Heart right ventricle (tissue), 16 donors: ENCODE data around the gene FAM13A. TPM values are rescaled to one million over a fixed set of nuclear protein-coding genes. Genes with fewer than 3 reads are reported as not detected.
"Not testable (repeated sequence)": the region's sequence is repeated elsewhere in the genome, so short reads cannot be mapped to it uniquely, and the experiment has no call there.

Experiments used
- ATAC-seq, 8 donors: fragments of 200-7000 bp; cut with Tn5 transposase; one replicate each; pipeline ENCODE4 v1.9.1; 2020; ENCODE audit warnings: mild to moderate bottlenecking in 8 of 8, moderate library complexity in 8 of 8, moderate number of reproducible peaks in 1 of 8
- DNase-seq, 2 donors: peaks; one replicate each; pipeline ENCODE4 v3.0.0-alpha.2; 2020
- H3K27ac ChIP-seq, 10 donors: fragments of 200-600 bp; sonication (generic) in 2 of 10; one replicate each; pipeline versions ENCODE4 v1.5.0 to v1.8.0; 2020 to 2022; ENCODE audit warnings: mild to moderate bottlenecking in 3 of 10
- H3K27me3 ChIP-seq, 7 donors: fragments of 200-600 bp; one replicate each; pipeline ENCODE4 v1.8.0; 2021 to 2022; ENCODE audit warnings: mild to moderate bottlenecking in 2 of 7
- H3K36me3 ChIP-seq, 9 donors: fragments of 200-600 bp; sonication (generic) in 1 of 9; one replicate each; pipeline versions ENCODE4 v1.5.0 to v1.8.0; 2020 to 2022; ENCODE audit warnings: mild to moderate bottlenecking in 2 of 9
- H3K4me1 ChIP-seq, 9 donors: fragments of 200-600 bp; sonication (generic) in 1 of 9; one replicate each; pipeline versions ENCODE4 v1.5.0 to v1.8.0; 2020 to 2022; ENCODE audit warnings: mild to moderate bottlenecking in 4 of 9
- H3K4me3 ChIP-seq, 10 donors: fragments of 200-600 bp; sonication (generic) in 2 of 10; one replicate each; pipeline versions ENCODE4 v1.5.0 to v1.8.0; 2020 to 2022; ENCODE audit warnings: mild to moderate bottlenecking in 7 of 10, moderate library complexity in 2 of 10
- H3K9me3 ChIP-seq, 11 donors: fragments of 200-600 bp in 10 of 11; sonication (generic) in 2 of 11; one replicate each; pipeline versions ENCODE4 v1.5.0 to v1.8.0; 2013 to 2022; ENCODE audit warnings: mild to moderate bottlenecking in 2 of 11, control low read depth in 1 of 11, moderate library complexity in 1 of 11
- CTCF ChIP-seq, 9 donors: fragments of 200-600 bp; sonication (generic) in 2 of 9; IDR thresholded peaks; one replicate each; pipeline versions ENCODE4 v1.5.0 to v1.8.0; 2021 to 2022; ENCODE audit warnings: antibody characterized with exemption in 9 of 9, mild to moderate bottlenecking in 5 of 9, moderate library complexity in 1 of 9
- whole genome bisulfite sequencing, 2 donors: extraction: QIAGEN DNeasy Blood & Tissue Kit; methylation state at CpG; one replicate each; pipeline ENCODE4 v1.1.7; 2013; ENCODE audit warnings: inconsistent platforms in 1 of 2; 5-methylcytosine and 5-hydroxymethylcytosine counted together
- intact Hi-C, 10 donors: fragments of 100-400 bp; cut with DNase I; formaldehyde crosslinking; loops; one replicate each; pipeline versions ENCODE4 v1.11.1 to v1.14.2; 2022
- polyA plus RNA-seq, 2 donors: library from polyadenylated mRNA; stranded (reverse); fragments of 200-250 nt; gene quantifications; one replicate each; pipeline ENCODE4 v1.2.3, GENCODE V29; 2013
- total RNA-seq, 10 donors: library from RNA; stranded (reverse); fragmentation: NEBNext Ultra II Directional in 3 of 10; extraction: Animal tissue kit (Norgen Biotek cat#: 25700) in 3 of 10; gene quantifications; one replicate each; pipeline versions ENCODE4 v1.2.1 to v1.2.4, GENCODE V29; 2021 to 2023
- donor health status: Arrhythmogenic right ventricular cardiomyopathy.
- donor health status: ischemic (EF 13 %, LVEDD 7.1; RV severe dilation, severe dysfunction).
- donor health status: healthy with polysubstance abuse.
- donor health status: DM: no; HTN: yes; CAD: no.
- donor health status: DM: no; HTN: no; CAD: no.
- donor health status: ischemic (EF 25% LVEDD 6.9; RV normal size, moderate dysfunction).
- donor health status: ischemic (EF 25% LVEDD 5.7; RV mildly dilated, moderate dysfunction).
- donor health status: healthy.
- donor health status: DM: yes; HTN: yes; CAD: no.
- donor health status: Ischemic cardiomyopathy.
- donor health status: ischemic (EF 35%, LVEDD 5.7; RV mildly dilated, moderate dysfunction).
- donor health status: nonischemic (EF 11% LVEDD 7.7; RV severe dilation, severe dysfunction).
- donor health status: DM: yes; HTN: yes; CAD: no.
- donor health status: PGD.
- donor health status: ischemic (EF 29% LVEDD 5.4; RV normal size, mild dysfunction).
- donor health status: nonischemic (EF 23%, LVEDD 6.1; RV moderate dilation, normal function).

FAM13A gene
- total and polyA plus RNA-seq, 12 donors: 2.4 to 18.4 (median 14.1) TPM

GRCh38 chr4:88858752-88859151 is 198.2 kb downstream of the FAM13A start:
- DNase-seq (no peak), ATAC-seq (peak in 6 of 8 donors; percentile 19 to 65 (median 56))
- Histone ChIP-seq H3K27me3 (no peaks in the 10 kb centered on the region), H3K4me1 (peaks cover 0 to 31% (median 0%) of the 10 kb centered on the region in 9 donors), H3K27ac (peak overlapping the region in 1 of 10 donors; percentile 81), H3K4me3 (no peak overlapping the region), H3K36me3 (no peaks in the 10 kb centered on the region), H3K9me3 (no peaks in the 10 kb centered on the region)
- 82 to 92% methylated on average over 2 of the region's 2 CpGs for WGBS, 2 donors
- no peak for TF ChIP-seq CTCF (IDR thresholded peaks at IDR 0.05)
- intact Hi-C loops: no loop called here

GRCh38 chr4:88857588-88857987 is 199.4 kb downstream of the FAM13A start:
- peak overlapping the region in 1 of 10 donors; percentile 81 for H3K27ac ChIP-seq
- intact Hi-C loops: no loop called here
- no peak overlapping the region for H3K4me3 ChIP-seq
- H3K27me3 ChIP-seq: no peaks in the 10 kb centered on the region
- H3K36me3 ChIP-seq: no peaks in the 10 kb centered on the region
- DNase-seq (no peak), ATAC-seq (peak in 3 of 8 donors; percentile 28 to 64 (median 56))
- H3K9me3 ChIP-seq: no peaks in the 10 kb centered on the region
- TF ChIP-seq CTCF (IDR thresholded peaks at IDR 0.05): no peak
- H3K4me1 ChIP-seq: peaks cover 0 to 31% (median 0%) of the 10 kb centered on the region in 9 donors

- WGBS, 2 donors: 96 to 98% methylated on average over 3 of the region's 3 CpGs
- Histone ChIP-seq H3K9me3 (no peaks in the 10 kb centered on the region), H3K4me3 (no peak overlapping the region), H3K27me3 (no peaks in the 10 kb centered on the region), H3K4me1 (peaks cover 0 to 21% (median 0%) of the 10 kb centered on the region in 9 donors), H3K36me3 (no peaks in the 10 kb centered on the region), H3K27ac (no peak overlapping the region)
- intact Hi-C loops: loop anchor here in 1 of 10 donors (2.0 kb wide), 1 partner anchor 52 kb away; no protein-coding TSS in a partner anchor
- no peak for ATAC-seq
- TF ChIP-seq CTCF (IDR thresholded peaks at IDR 0.05): no peak
- no peak for DNase-seq
Observed at GRCh38 chr4:88854481-88854880, 202.5 kb downstream of the FAM13A start.

GRCh38 chr4:88853583-88853982 is 203.4 kb downstream of the FAM13A start:
- H3K4me3 ChIP-seq, H3K9me3 ChIP-seq, H3K27me3 ChIP-seq, H3K36me3 ChIP-seq, DNase-seq, H3K27ac ChIP-seq, intact Hi-C loops, ATAC-seq: not testable (repeated sequence)
- H3K4me1 ChIP-seq: peaks cover 0 to 12% (median 0%) of the 10 kb centered on the region in 9 donors
- 88 to 94% methylated on average over 3 of the region's 3 CpGs for WGBS, 2 donors

- ATAC-seq: no peak
- DNase-seq: no peak
- Histone ChIP-seq H3K27ac (no peak overlapping the region), H3K9me3 (no peaks in the 10 kb centered on the region), H3K36me3 (no peaks in the 10 kb centered on the region), H3K27me3 (no peaks in the 10 kb centered on the region), H3K4me3 (no peak overlapping the region), H3K4me1 (peaks cover 0 to 21% (median 12%) of the 10 kb centered on the region in 9 donors)
- intact Hi-C loops: no loop called here
- 48 to 57% methylated on average over 4 of the region's 4 CpGs for WGBS, 2 donors
- TF ChIP-seq CTCF (IDR thresholded peaks at IDR 0.05): no peak
Observed at GRCh38 chr4:88846206-88846790, 210.7 kb downstream of the FAM13A start.
